Measurements from ENCODE around the gene JSRP1.

DNA sequence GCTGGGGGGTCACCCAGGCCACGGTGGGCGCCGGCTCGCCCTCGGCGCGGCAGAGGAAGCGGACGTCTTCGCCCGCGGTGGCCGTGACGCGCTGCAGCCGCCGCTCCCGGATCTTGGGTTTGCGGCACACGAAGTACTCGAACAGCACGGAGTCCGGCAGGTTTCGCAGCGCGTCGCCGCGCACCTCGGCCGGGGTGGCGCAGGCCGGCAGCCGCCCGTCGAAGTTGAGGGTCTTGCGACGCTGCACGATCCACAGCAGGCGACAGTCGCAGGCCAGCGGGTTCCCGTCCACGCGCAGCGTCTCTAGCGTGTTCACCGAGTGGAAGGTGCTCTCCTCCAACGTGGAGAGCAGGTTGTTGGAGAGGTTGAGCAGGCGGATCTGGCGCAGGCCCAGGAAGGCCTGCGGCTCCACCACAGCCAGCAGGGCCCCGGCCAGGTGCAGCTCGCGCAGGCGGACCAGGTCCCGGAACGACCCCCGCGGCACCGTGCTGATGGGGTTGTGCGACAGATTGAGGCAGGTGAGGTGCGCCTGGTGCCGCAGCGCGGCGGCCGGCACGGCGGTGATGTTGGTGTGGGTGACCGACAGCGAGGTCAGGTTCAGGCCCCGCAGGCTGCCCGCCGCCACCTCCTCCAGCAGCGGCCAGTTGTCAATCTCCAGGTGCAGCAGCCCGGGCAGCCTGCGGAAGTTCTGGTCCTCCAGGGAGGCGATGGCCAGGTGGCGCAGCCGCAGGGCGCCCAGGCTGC lies 34.4 kb upstream of the JSRP1 start:
- TF ChIP-seq, protein P1, sequence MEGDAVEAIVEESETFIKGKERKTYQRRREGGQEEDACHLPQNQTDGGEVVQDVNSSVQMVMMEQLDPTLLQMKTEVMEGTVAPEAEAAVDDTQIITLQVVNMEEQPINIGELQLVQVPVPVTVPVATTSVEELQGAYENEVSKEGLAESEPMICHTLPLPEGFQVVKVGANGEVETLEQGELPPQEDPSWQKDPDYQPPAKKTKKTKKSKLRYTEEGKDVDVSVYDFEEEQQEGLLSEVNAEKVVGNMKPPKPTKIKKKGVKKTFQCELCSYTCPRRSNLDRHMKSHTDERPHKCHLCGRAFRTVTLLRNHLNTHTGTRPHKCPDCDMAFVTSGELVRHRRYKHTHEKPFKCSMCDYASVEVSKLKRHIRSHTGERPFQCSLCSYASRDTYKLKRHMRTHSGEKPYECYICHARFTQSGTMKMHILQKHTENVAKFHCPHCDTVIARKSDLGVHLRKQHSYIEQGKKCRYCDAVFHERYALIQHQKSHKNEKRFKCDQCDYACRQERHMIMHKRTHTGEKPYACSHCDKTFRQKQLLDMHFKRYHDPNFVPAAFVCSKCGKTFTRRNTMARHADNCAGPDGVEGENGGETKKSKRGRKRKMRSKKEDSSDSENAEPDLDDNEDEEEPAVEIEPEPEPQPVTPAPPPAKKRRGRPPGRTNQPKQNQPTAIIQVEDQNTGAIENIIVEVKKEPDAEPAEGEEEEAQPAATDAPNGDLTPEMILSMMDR (IDR thresholded peaks at IDR 0.05): no peak
- TF ChIP-seq POLR2A (IDR thresholded peaks at IDR 0.05): no peak
